Right lobe of liver (tissue), 6 donors: ENCODE measurements around the gene NPHP1. TPM values are rescaled to one million over a fixed set of nuclear protein-coding genes. Genes with fewer than 3 reads are reported as not detected.
A peak's percentile ranks its signal among the peaks of the same experiment; 100 is the strongest.

ENCODE experiments used
- ATAC-seq, 4 donors: fragments of 200-7000 bp; cut with Tn5 transposase; one replicate each; pipeline ENCODE4 v1.9.1; 2020; ENCODE audit warnings: mild to moderate bottlenecking in 4 of 4, moderate library complexity in 4 of 4
- DNase-seq, 3 donors: peaks; one replicate each; pipeline ENCODE4 v3.0.0-alpha.2; 2020
- H3K27ac ChIP-seq, 3 donors: fragments of 200-600 bp; one replicate each; pipeline ENCODE4 v1.8.0; 2022
- H3K27me3 ChIP-seq, 2 donors: fragments of 200-600 bp; one replicate each; pipeline ENCODE4 v1.8.0; 2022
- H3K36me3 ChIP-seq, 4 donors: fragments of 200-600 bp; sonication (generic) in 1 of 4; one replicate each; pipeline versions ENCODE4 v1.5.1 to v1.8.0; 2017 to 2022; ENCODE audit warnings: control low read depth in 1 of 4
- H3K4me1 ChIP-seq, 4 donors: fragments of 200-600 bp; sonication (generic) in 1 of 4; one replicate each; pipeline versions ENCODE4 v1.5.1 to v1.8.0; 2017 to 2022; ENCODE audit warnings: control low read depth in 1 of 4
- H3K4me3 ChIP-seq, 3 donors: fragments of 200-600 bp; one replicate each; pipeline ENCODE4 v1.8.0; 2022
- H3K9me3 ChIP-seq, 4 donors: fragments of 200-600 bp; sonication (generic) in 1 of 4; one replicate each; pipeline versions ENCODE4 v1.5.1 to v1.8.0; 2017 to 2022; ENCODE audit warnings: control low read depth in 1 of 4
- CTCF ChIP-seq, 4 donors: fragments of 200-600 bp in 3 of 4; fragments of 450-650 bp in 1 of 4; IDR thresholded peaks; one replicate each; pipeline versions ENCODE4 v1.5.1 to v1.8.0; 2016 to 2022; ENCODE audit warnings: antibody characterized with exemption in 4 of 4, mild to moderate bottlenecking in 2 of 4
- POLR2A ChIP-seq: fragments of 450-650 bp; IDR thresholded peaks from one replicate; pipeline ENCODE4 v1.6.1; 2017; ENCODE audit warnings: antibody characterized with exemption, mild to moderate bottlenecking
- WGBS: methylation state at CpG from one replicate; pipeline ENCODE4 v1.1.6; 2018; ENCODE audit warnings: low coverage, low lambda C conversion rate; ENCODE audit not compliant: insufficient coverage; ENCODE audit errors: missing lambda C conversion rate; 5-methylcytosine and 5-hydroxymethylcytosine counted together
- intact Hi-C, 2 donors: fragments of 100-400 bp; cut with DNase I; formaldehyde crosslinking; loops; one replicate each; pipeline versions ENCODE4 v1.11.2 to v1.14.1; 2022
- total RNA-seq, 6 experiments: library from RNA; depleted of rRNA in 2 of 6; stranded (reverse); fragments of >200 nt in 2 of 6; fragmentation: NEBNext Ultra II Directional in 3 of 6; extraction: Animal tissue kit (Norgen Biotek cat#: 25700) in 3 of 6; gene quantifications; one replicate each; pipeline versions ENCODE4 v1.1.0 to v1.2.4, GENCODE V29; 2016 to 2023
- donor health status: DM: no; HTN: yes; CAD: no.
- donor health status: DM: no; HTN: no; CAD: no.
- donor health status: DM: no; HTN: no; CAD: no.
- donor health status: DM: no; HTN: yes; CAD: no.
- donor health status: DM: no; HTN: yes; CAD: no.

Gene NPHP1
- total RNA-seq, 6 experiments from 2014 or later = 0.06 to 1.9 (median 0.65) TPM

- Histone ChIP-seq H3K4me1 (no peaks in the 10 kb centered on the region), H3K9me3 (no peaks in the 10 kb centered on the region), H3K4me3 (no peak overlapping the region), H3K36me3 (no peaks in the 10 kb centered on the region), H3K27me3 (no peaks in the 10 kb centered on the region), H3K27ac (no peak overlapping the region)
- 82% methylated on average over 3 of the region's 3 CpGs for WGBS
- no peak for TF ChIP-seq POLR2A
- TF ChIP-seq CTCF (IDR thresholded peaks at IDR 0.05) = no peak
- intact Hi-C loops = no loop called here
- ATAC-seq (no peak), DNase-seq (no peak)
Measured at GRCh38 chr2:110121592-110121991, 83.2 kb downstream of the NPHP1 start.

GRCh38 chr2:110121052-110121334 is 83.8 kb downstream of the NPHP1 start:
- intact Hi-C loops = no loop called here
- H3K27me3 ChIP-seq = no peaks in the 10 kb centered on the region
- no peak overlapping the region for H3K27ac ChIP-seq
- H3K4me1 ChIP-seq = no peaks in the 10 kb centered on the region
- no peak overlapping the region for H3K4me3 ChIP-seq
- WGBS = 59% methylated on average over 2 of the region's 2 CpGs
- no peak for ATAC-seq
- H3K9me3 ChIP-seq = no peaks in the 10 kb centered on the region
- TF ChIP-seq POLR2A (no peak), CTCF (IDR thresholded peaks at IDR 0.05) (no peak)
- H3K36me3 ChIP-seq = no peaks in the 10 kb centered on the region
- no peak for DNase-seq

GRCh38 chr2:110120171-110121051 is 84.4 kb downstream of the NPHP1 start:
- 68% methylated on average over 6 of the region's 11 CpGs for WGBS
- no peak for DNase-seq
- TF ChIP-seq CTCF (IDR thresholded peaks at IDR 0.05) = no peak
- ATAC-seq = peak in 2 of 4 donors; percentile 14 to 30
- H3K4me1 ChIP-seq = no peaks in the 10 kb centered on the region
- H3K9me3 ChIP-seq = no peaks in the 10 kb centered on the region
- H3K36me3 ChIP-seq = no peaks in the 10 kb centered on the region
- no peak overlapping the region for H3K4me3 ChIP-seq
- H3K27ac ChIP-seq = no peak overlapping the region
- intact Hi-C loops = no loop called here
- no peaks in the 10 kb centered on the region for H3K27me3 ChIP-seq

- Histone ChIP-seq H3K36me3 (no peaks in the 10 kb centered on the region), H3K4me1 (no peaks in the 10 kb centered on the region), H3K27me3 (no peaks in the 10 kb centered on the region), H3K4me3 (peak overlapping the region in 1 of 3 donors; percentile 10), H3K27ac (no peak overlapping the region), H3K9me3 (no peaks in the 10 kb centered on the region)
- intact Hi-C loops = no loop called here
- peak; percentile 71 to 84 (median 78) for ATAC-seq
- no peak for DNase-seq
- peak; percentile 10 to 34 (median 30) for TF ChIP-seq CTCF (IDR thresholded peaks at IDR 0.05)
- no peak for TF ChIP-seq POLR2A
- 3% methylated on average over 5 of the region's 8 CpGs for WGBS
Measured at GRCh38 chr2:110116033-110116710, 88.6 kb downstream of the NPHP1 start.
